Measurements from ENCODE around the gene AMDHD1.

AMDHD1 gene

DNA sequence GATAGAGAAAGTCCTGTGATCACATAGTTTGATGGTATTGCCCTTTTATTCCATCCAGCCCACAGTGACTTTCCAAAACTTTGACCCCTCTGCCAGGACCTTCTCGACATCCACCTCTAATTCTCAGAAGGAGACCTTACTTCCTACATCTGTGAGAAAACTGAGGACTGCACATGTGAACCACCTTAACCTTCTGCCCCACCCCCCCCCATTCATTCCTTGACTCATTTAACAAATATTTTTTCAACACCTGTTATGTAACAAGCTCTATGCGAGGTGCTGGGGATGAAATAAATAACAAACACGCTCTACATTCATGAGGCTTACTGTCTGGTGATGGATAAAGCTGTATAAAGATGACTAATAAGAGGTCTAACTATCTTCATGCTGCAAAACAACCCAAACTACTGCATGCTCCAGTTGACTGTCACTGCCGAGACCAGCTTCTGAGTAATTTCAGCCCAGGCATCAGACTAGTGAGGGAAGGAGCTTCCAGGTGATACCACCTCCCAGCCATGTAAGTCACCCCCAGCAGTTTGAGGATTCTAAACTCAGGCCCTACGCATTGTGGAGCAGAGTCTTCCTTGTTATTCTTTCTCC, 54.9 kb downstream of the AMDHD1 start:
- no peak overlapping the region for H3K4me3 ChIP-seq (replicated peaks; ENCODE audit: low read depth, low read length)
- no peak for DNase-seq (ENCODE audit: extremely low read depth, low read depth)
- no peak for TF ChIP-seq CTCF (IDR thresholded peaks at IDR 0.05; ENCODE audit: low read depth, low read length, missing control alignments)

DNA sequence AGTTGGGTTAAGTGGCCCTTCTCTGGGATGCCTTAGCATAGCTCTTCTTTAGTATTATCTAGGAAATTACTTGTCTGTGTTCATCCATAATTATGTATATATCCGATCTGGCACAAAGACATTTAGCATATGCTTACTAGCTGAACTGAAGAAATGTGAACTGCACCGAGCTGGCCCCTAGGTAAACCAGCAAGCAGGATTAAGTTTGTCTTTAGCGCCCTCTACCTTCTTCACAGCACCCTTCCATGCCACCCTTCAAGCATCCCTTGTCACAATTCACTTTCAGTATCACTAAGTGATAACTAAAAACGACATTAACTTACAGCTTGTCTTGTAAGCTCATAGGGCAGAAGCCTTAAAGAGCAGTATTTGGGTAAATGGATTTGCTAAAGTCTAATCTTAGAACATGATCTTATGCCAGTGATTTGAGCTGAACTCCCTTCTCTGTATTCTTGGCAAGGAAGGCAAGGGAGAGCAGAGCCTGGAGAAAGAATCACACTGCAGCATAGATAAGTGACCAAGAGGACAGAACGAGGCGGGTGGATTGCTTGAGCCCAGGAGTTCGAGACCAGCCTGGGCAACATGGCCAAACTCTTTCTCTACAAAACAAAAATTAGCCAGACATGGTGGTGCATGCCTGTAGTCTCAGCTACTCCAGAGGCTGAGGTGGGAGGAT, 55.6 kb downstream of the AMDHD1 start:
- peak; percentile 63 for TF ChIP-seq CTCF (IDR thresholded peaks at IDR 0.05; ENCODE audit: low read depth, low read length, missing control alignments)
- H3K4me3 ChIP-seq (replicated peaks; ENCODE audit: low read depth, low read length) = no peak overlapping the region
- peak; percentile 20 for DNase-seq (ENCODE audit: extremely low read depth, low read depth)

DNA sequence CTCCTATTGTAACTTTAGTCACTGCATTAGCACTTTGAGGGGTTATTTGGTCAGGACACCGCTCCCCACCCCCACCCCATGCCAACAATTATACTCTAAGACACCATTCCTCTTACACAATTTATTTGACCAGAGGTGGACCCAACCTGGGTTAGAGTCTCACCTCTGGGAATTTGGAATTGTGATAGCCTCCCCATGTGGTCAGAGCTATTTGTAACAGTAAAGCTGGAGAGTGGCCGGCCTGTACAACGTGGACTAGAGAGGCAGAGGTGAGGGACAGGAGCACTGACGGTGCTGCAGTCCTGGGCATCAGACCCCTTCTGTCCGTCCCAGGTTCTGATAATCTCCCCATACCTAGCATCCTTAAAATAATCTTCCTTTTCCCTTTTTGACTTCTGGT, 56.4 kb downstream of the AMDHD1 start:
- TF ChIP-seq CTCF (IDR thresholded peaks at IDR 0.05; ENCODE audit: low read depth, low read length, missing control alignments) = no peak
- no peak overlapping the region for H3K4me3 ChIP-seq (replicated peaks; ENCODE audit: low read depth, low read length)
- DNase-seq (ENCODE audit: extremely low read depth, low read depth) = no peak

GRCh38 chr12:96000858-96001257, 57.7 kb downstream of the AMDHD1 start:
- DNase-seq (ENCODE audit: extremely low read depth, low read depth) = no peak
- TF ChIP-seq CTCF (IDR thresholded peaks at IDR 0.05; ENCODE audit: low read depth, low read length, missing control alignments) = no peak
- no peak overlapping the region for H3K4me3 ChIP-seq (replicated peaks; ENCODE audit: low read depth, low read length)

GRCh38 chr12:96006727-96007126, 63.6 kb downstream of the AMDHD1 start:
- H3K4me3 ChIP-seq (replicated peaks; ENCODE audit: low read depth, low read length) = no peak overlapping the region
- no peak for DNase-seq (ENCODE audit: extremely low read depth, low read depth)
- no peak for TF ChIP-seq CTCF (IDR thresholded peaks at IDR 0.05; ENCODE audit: low read depth, low read length, missing control alignments)

- no peak overlapping the region for H3K4me3 ChIP-seq (replicated peaks; ENCODE audit: low read depth, low read length)
- no peak for TF ChIP-seq CTCF (IDR thresholded peaks at IDR 0.05; ENCODE audit: low read depth, low read length, missing control alignments)
- DNase-seq (ENCODE audit: extremely low read depth, low read depth) = no peak
Measured at GRCh38 chr12:96007729-96008128, 64.6 kb downstream of the AMDHD1 start.

Measured in HFF-Myc (cell line).